GM21737 (cell line): ENCODE measurements around the gene CRACR2B.

ENCODE experiments used
- ATAC-seq: cut with Tn5 transposase; IDR thresholded peaks from one replicate; pipeline ENCODE4 v1.9.1; 2021; ENCODE audit warnings: mild to moderate bottlenecking, moderate library complexity; ENCODE audit not compliant: unreplicated experiment

Gene CRACR2B

GRCh38 chr11:794766-795633, 32.7 kb upstream of the CRACR2B start:
- ATAC-seq, result no peak

- ATAC-seq, result no peak
Observed at GRCh38 chr11:795634-796564, 31.8 kb upstream of the CRACR2B start.

- no peak for ATAC-seq
Observed at GRCh38 chr11:796565-797295, 31.0 kb upstream of the CRACR2B start.

- peak; percentile 41 for ATAC-seq
Observed at GRCh38 chr11:797296-798092, 30.2 kb upstream of the CRACR2B start.

- ATAC-seq, result peak; percentile 46
Observed at GRCh38 chr11:798093-798713, 29.5 kb upstream of the CRACR2B start, which contains the start of gene SLC25A22. Gene SLC25A22 (minus strand): TSS chr11:798281. CDS start chr11:795006, 3,275 bp downstream.

GRCh38 chr11:799641-800316, 27.9 kb upstream of the CRACR2B start:
- ATAC-seq, result no peak

GRCh38 chr11:800473-800872, 27.2 kb upstream of the CRACR2B start:
- no peak for ATAC-seq

- ATAC-seq, result no peak
Observed at GRCh38 chr11:801097-801780, 26.5 kb upstream of the CRACR2B start.

GRCh38 chr11:802018-802617, 25.6 kb upstream of the CRACR2B start:
- no peak for ATAC-seq

- ATAC-seq, result no peak
Observed at GRCh38 chr11:802693-803466, 24.8 kb upstream of the CRACR2B start.

GRCh38 chr11:803467-803742, 24.3 kb upstream of the CRACR2B start:
- ATAC-seq, result no peak

- ATAC-seq, result no peak
Observed at GRCh38 chr11:803770-804598, 23.7 kb upstream of the CRACR2B start.

- ATAC-seq, result no peak
Observed at GRCh38 chr11:804599-804964, 23.1 kb upstream of the CRACR2B start.

- ATAC-seq, result no peak
Observed at GRCh38 chr11:808427-809286, 19.1 kb upstream of the CRACR2B start.

- peak; percentile 66 for ATAC-seq
Observed at GRCh38 chr11:809287-810039, 18.3 kb upstream of the CRACR2B start, which contains the start of gene RPLP2. Gene RPLP2 (plus strand): TSS chr11:809967. CDS start chr11:810235, 268 bp downstream.
